OCI-LY7 (cell line): Measurements from ENCODE around the gene CLEC2B. TPM values are rescaled to one million over a fixed set of nuclear protein-coding genes. Genes with fewer than 3 reads are reported as not detected.

ENCODE experiments used
- BruUV-seq: library from RNA; stranded (reverse); fragments of 400-500 nt; replicated peaks from 2 replicates; lab custom pipeline; 2021; lab: Mats Ljungman, UMichigan
- CTCF ChIA-PET: fragments of 300-600 bp; sonication (Branson Sonifier 250); formaldehyde crosslinking; loops from one replicate; lab custom pipeline; 2022; ENCODE audit warnings: antibody characterized with exemption; ENCODE audit not compliant: unreplicated experiment; lab: Charles Lee
- POLR2A ChIA-PET: fragments of 300-600 bp; sonication (Branson Sonifier 250); formaldehyde crosslinking; loops from one replicate; lab custom pipeline; 2022; ENCODE audit warnings: antibody characterized with exemption; lab: Charles Lee
- DNase-seq: peaks from one replicate; pipeline ENCODE4 v3.0.0-alpha.2; 2015; ENCODE audit warnings: low spot score
- H2AFZ ChIP-seq: fragments of 200-600 bp; sonication (generic), shearing (Covaris generic); 2 replicates; pipeline ENCODE4 v1.6.1; 2014; ENCODE audit warnings: mild to moderate bottlenecking, antibody characterized with exemption, low read length, moderate library complexity
- H3K27ac ChIP-seq: fragments of 200-600 bp; sonication (generic); 2 replicates; pipeline ENCODE4 v1.5.1; 2014; ENCODE audit warnings: mixed run types, low read depth, mild to moderate bottlenecking, moderate library complexity, low read length, inconsistent platforms; ENCODE audit not compliant: poor library complexity, severe bottlenecking
- H3K36me3 ChIP-seq: fragments of 200-600 bp; sonication (generic); 2 replicates; pipeline ENCODE4 v1.6.1; 2014; ENCODE audit warnings: mild to moderate bottlenecking, antibody characterized with exemption, low read length, moderate library complexity, mixed read lengths; ENCODE audit not compliant: insufficient read depth
- H3K4me1 ChIP-seq: fragments of 200-600 bp; sonication (generic); 2 replicates; pipeline ENCODE4 v1.5.1; 2014; ENCODE audit warnings: mild to moderate bottlenecking, low read length; ENCODE audit not compliant: insufficient read depth, poor library complexity, severe bottlenecking
- H3K4me2 ChIP-seq: fragments of 200-600 bp; sonication (generic); 2 replicates; pipeline ENCODE4 v1.6.1; 2014; ENCODE audit warnings: mild to moderate bottlenecking, low read length
- H3K4me3 ChIP-seq: fragments of 200-600 bp; sonication (generic); 2 replicates; pipeline ENCODE4 v1.5.1; 2014; ENCODE audit warnings: mild to moderate bottlenecking, low read depth, low read length; ENCODE audit not compliant: poor library complexity, severe bottlenecking
- H3K79me2 ChIP-seq: fragments of 200-600 bp; sonication (generic); 2 replicates; pipeline ENCODE4 v1.6.1; 2016; ENCODE audit warnings: low read depth, mild to moderate bottlenecking, low read length, moderate library complexity, mixed read lengths; ENCODE audit not compliant: insufficient read depth
- H3K9me2 ChIP-seq: fragments of 200-600 bp; sonication (generic); 2 replicates; pipeline ENCODE4 v1.6.1; 2016; ENCODE audit warnings: mild to moderate bottlenecking, low read length, mixed read lengths; ENCODE audit not compliant: insufficient read depth
- H3K9me3 ChIP-seq: fragments of 200-600 bp; sonication (generic); 2 replicates; pipeline ENCODE4 v1.6.1; 2014; ENCODE audit warnings: mild to moderate bottlenecking, mixed run types, low read length, mixed read lengths
- H4K20me1 ChIP-seq: fragments of 200-600 bp; sonication (generic); 2 replicates; pipeline ENCODE4 v1.6.1; 2014; ENCODE audit warnings: mild to moderate bottlenecking, antibody characterized with exemption, low read length, moderate library complexity, mixed read lengths; ENCODE audit not compliant: insufficient read depth
- CTCF ChIP-seq: fragments of 200-600 bp; sonication (generic); conservative IDR thresholded peaks from 2 replicates; pipeline ENCODE4 v1.5.1; 2014; ENCODE audit warnings: mild to moderate bottlenecking, antibody characterized with exemption, low read length, moderate library complexity, mixed read lengths
- EZH2phosphoT487 ChIP-seq: fragments of 200-600 bp; sonication (generic); IDR thresholded peaks from 2 replicates; pipeline ENCODE4 v1.6.1; 2018; ENCODE audit warnings: low read depth, borderline replicate concordance, mild to moderate bottlenecking, mixed run types, antibody characterized with exemption, low read length, moderate library complexity, mixed read lengths
- intact Hi-C: fragments of 100-400 bp; cut with micrococcal nuclease; formaldehyde crosslinking; loops from one replicate; pipeline ENCODE4 v1.10.0; 2022; ENCODE audit not compliant: unreplicated experiment
- total RNA-seq, 2 experiments: library from RNA; depleted of rRNA in 1 of 2; stranded (reverse); fragments of >200 nt in 1 of 2; shearing (Covaris generic) in 1 of 2; gene quantifications; 2 replicates each; pipeline ENCODE4 v1.2.3, GENCODE V29; 2014 to 2022

CLEC2B gene
- total RNA-seq, 2 experiments from 2014 or later, result 2.2 to 2.3 TPM

- intact Hi-C loops, result no loop called here
- TF ChIP-seq CTCF, result no peak
- no peak for TF ChIP-seq EZH2phosphoT487
- H2AFZ ChIP-seq, result no peak overlapping the region
- no peaks in the 10 kb centered on the region for H3K79me2 ChIP-seq
- CTCF ChIA-PET, result no interaction called here
- no peak overlapping the region for H3K27ac ChIP-seq
- no peak overlapping the region for H3K4me3 ChIP-seq
- no peak overlapping the region for H3K4me2 ChIP-seq
- POLR2A ChIA-PET, result interaction anchor here (0.7 to 0.9 kb wide), 2 partner anchors 23 to 58 kb away, joined by 3 read pairs; no protein-coding TSS in a partner anchor
- H3K36me3 ChIP-seq, result no peaks in the 10 kb centered on the region
- no peaks in the 10 kb centered on the region for H4K20me1 ChIP-seq
- peaks cover 7% of the 10 kb centered on the region for H3K4me1 ChIP-seq
- H3K9me3 ChIP-seq, result no peaks in the 10 kb centered on the region
- DNase-seq, result no peak
- no TSS peak for BruUV-seq
- H3K9me2 ChIP-seq, result no peaks in the 10 kb centered on the region
Observed at GRCh38 chr12:9809338-9809737, 59.8 kb downstream of the CLEC2B start.

- H3K9me3 ChIP-seq, result no peaks in the 10 kb centered on the region
- H4K20me1 ChIP-seq, result no peaks in the 10 kb centered on the region
- H3K4me3 ChIP-seq, result no peak overlapping the region
- H3K4me1 ChIP-seq, result peaks cover 2% of the 10 kb centered on the region
- ChIA-PET CTCF (no interaction called here), POLR2A (interaction anchor here (0.7 to 1.7 kb wide), 3 partner anchors 9 to 63 kb away, joined by 3 to 7 read pairs (median 3); no protein-coding TSS in a partner anchor)
- no peak overlapping the region for H3K27ac ChIP-seq
- intact Hi-C loops, result no loop called here
- TF ChIP-seq CTCF, result no peak
- no peak for TF ChIP-seq EZH2phosphoT487
- no peak overlapping the region for H3K4me2 ChIP-seq
- no peaks in the 10 kb centered on the region for H3K9me2 ChIP-seq
- H2AFZ ChIP-seq, result no peak overlapping the region
- DNase-seq, result no peak
- H3K79me2 ChIP-seq, result no peaks in the 10 kb centered on the region
- H3K36me3 ChIP-seq, result no peaks in the 10 kb centered on the region
- BruUV-seq, result no TSS peak
Observed at GRCh38 chr12:9808504-9808903, 60.6 kb downstream of the CLEC2B start.

- Histone ChIP-seq H3K4me2 (no peak overlapping the region), H3K9me2 (no peaks in the 10 kb centered on the region), H3K4me3 (no peak overlapping the region), H4K20me1 (no peaks in the 10 kb centered on the region), H3K36me3 (no peaks in the 10 kb centered on the region), H3K79me2 (no peaks in the 10 kb centered on the region), H3K4me1 (no peaks in the 10 kb centered on the region), H2AFZ (no peak overlapping the region), H3K9me3 (no peaks in the 10 kb centered on the region), H3K27ac (no peak overlapping the region)
- TF ChIP-seq EZH2phosphoT487, result no peak
- no peak for TF ChIP-seq CTCF
- POLR2A ChIA-PET, result no interaction called here
- DNase-seq, result no peak
- CTCF ChIA-PET, result no interaction called here
- no TSS peak for BruUV-seq
- intact Hi-C loops, result no loop called here
Observed at GRCh38 chr12:9806714-9807113, 62.4 kb downstream of the CLEC2B start.
